ENCODE measurements around the gene R3HDM2. TPM values are rescaled to one million over a fixed set of nuclear protein-coding genes. Genes with fewer than 3 reads are reported as not detected.

R3HDM2 gene
- total and polyA plus RNA-seq, 2 of the 13 experiments (the other 11 are each of a cell fraction or from before 2014, with no cell fraction given) = 11.1 to 23.5 TPM

- TF ChIP-seq ZHX2 (IDR thresholded peaks at IDR 0.05; ENCODE audit: low read depth) (no peak), ZHX2 (CRISPR knock-in tag; IDR thresholded peaks at IDR 0.05; ENCODE audit: borderline replicate concordance) (no peak), ZFP37 (CRISPR knock-in tag; IDR thresholded peaks at IDR 0.05; ENCODE audit: borderline replicate concordance) (no peak), ZNF512B (CRISPR knock-in tag; IDR thresholded peaks at IDR 0.05; ENCODE audit: borderline replicate concordance) (no peak), PAX8 (CRISPR knock-in tag; IDR thresholded peaks at IDR 0.05; ENCODE audit: borderline replicate concordance) (no peak), KDM4B (CRISPR knock-in tag; IDR thresholded peaks at IDR 0.05) (no peak), NCOR1 (IDR thresholded peaks at IDR 0.05; ENCODE audit: borderline replicate concordance, low read length) (no peak), TP53 (CRISPR knock-in tag; conservative IDR thresholded peaks at IDR 0.05) (no peak), NR3C1 (CRISPR knock-in tag; IDR thresholded peaks at IDR 0.05) (no peak), SIX1 (CRISPR knock-in tag; IDR thresholded peaks at IDR 0.05; ENCODE audit: borderline replicate concordance) (no peak), ZBTB46 (CRISPR knock-in tag; IDR thresholded peaks at IDR 0.05; ENCODE audit: borderline replicate concordance) (no peak), CBFB (CRISPR knock-in tag; IDR thresholded peaks at IDR 0.05) (no peak), RFXANK (CRISPR knock-in tag; IDR thresholded peaks at IDR 0.05) (no peak)
Observed at GRCh38 chr12:57224973-57225679, 205.7 kb downstream of the R3HDM2 start (continued).
